ENCODE data around the gene GPANK1. TPM values are rescaled to one million over a fixed set of nuclear protein-coding genes. Genes with fewer than 3 reads are reported as not detected.

The GPANK1 gene
- total and polyA plus RNA-seq, 9 of the 15 experiments (the other 6 are each of a cell fraction or from before 2014, with no cell fraction given), result 32.2 to 111 (median 46.3) TPM

- no peak for TF ChIP-seq CREM (IDR thresholded peaks at IDR 0.05; ENCODE audit: low read depth)
- no peak for TF ChIP-seq KLF6 (CRISPR knock-in tag; IDR thresholded peaks at IDR 0.05; ENCODE audit: borderline replicate concordance)
- TF ChIP-seq CBFB (CRISPR knock-in tag; IDR thresholded peaks at IDR 0.05), result no peak
- 0 out of 2 replicates have a peak, but pooled peaks have one; percentile 35 for TF ChIP-seq KLF10 (CRISPR knock-in tag; IDR thresholded peaks at IDR 0.05)
- TF ChIP-seq TAF15 (IDR thresholded peaks at IDR 0.05; ENCODE audit: low read depth, low read length), result no peak
- no peak for TF ChIP-seq BMI1 (IDR thresholded peaks at IDR 0.05; ENCODE audit: low read length)
- TF ChIP-seq KDM1A (IDR thresholded peaks at IDR 0.05), result no peak
- TF ChIP-seq GABPA (tag; conservative IDR thresholded peaks at IDR 0.05; ENCODE audit: low read depth), result no peak
- TF ChIP-seq SETDB1 (IDR thresholded peaks at IDR 0.05; ENCODE audit: low read length), result no peak
- no peak for TF ChIP-seq NFXL1 (CRISPR knock-in tag; IDR thresholded peaks at IDR 0.05)
- no peak for TF ChIP-seq ZNF408 (CRISPR knock-in tag; IDR thresholded peaks at IDR 0.05; ENCODE audit: low read depth)
- no peak for TF ChIP-seq HNRNPUL1 (IDR thresholded peaks at IDR 0.05; ENCODE audit: low read length)
- TF ChIP-seq, protein P1, sequence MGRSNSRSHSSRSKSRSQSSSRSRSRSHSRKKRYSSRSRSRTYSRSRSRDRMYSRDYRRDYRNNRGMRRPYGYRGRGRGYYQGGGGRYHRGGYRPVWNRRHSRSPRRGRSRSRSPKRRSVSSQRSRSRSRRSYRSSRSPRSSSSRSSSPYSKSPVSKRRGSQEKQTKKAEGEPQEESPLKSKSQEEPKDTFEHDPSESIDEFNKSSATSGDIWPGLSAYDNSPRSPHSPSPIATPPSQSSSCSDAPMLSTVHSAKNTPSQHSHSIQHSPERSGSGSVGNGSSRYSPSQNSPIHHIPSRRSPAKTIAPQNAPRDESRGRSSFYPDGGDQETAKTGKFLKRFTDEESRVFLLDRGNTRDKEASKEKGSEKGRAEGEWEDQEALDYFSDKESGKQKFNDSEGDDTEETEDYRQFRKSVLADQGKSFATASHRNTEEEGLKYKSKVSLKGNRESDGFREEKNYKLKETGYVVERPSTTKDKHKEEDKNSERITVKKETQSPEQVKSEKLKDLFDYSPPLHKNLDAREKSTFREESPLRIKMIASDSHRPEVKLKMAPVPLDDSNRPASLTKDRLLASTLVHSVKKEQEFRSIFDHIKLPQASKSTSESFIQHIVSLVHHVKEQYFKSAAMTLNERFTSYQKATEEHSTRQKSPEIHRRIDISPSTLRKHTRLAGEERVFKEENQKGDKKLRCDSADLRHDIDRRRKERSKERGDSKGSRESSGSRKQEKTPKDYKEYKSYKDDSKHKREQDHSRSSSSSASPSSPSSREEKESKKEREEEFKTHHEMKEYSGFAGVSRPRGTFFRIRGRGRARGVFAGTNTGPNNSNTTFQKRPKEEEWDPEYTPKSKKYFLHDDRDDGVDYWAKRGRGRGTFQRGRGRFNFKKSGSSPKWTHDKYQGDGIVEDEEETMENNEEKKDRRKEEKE (IDR thresholded peaks at IDR 0.05; ENCODE audit: borderline replicate concordance in 1 of 2, control insufficient read depth in 1 of 2, low read depth in 2 of 2, low read length in 1 of 2), result no peak
- TF ChIP-seq SRSF9 (IDR thresholded peaks at IDR 0.05; ENCODE audit: borderline replicate concordance, low read depth, low read length), result no peak
- TF ChIP-seq NFIX (CRISPR knock-in tag; IDR thresholded peaks at IDR 0.05; ENCODE audit: low read depth), result no peak
- no peak for TF ChIP-seq KAT2B (IDR thresholded peaks at IDR 0.05; ENCODE audit: low read depth, low read length)
- TF ChIP-seq ZNF23 (CRISPR knock-in tag; IDR thresholded peaks at IDR 0.05), result no peak
- peak; percentile 46; the same call in 1 of the 2 replicates for TF ChIP-seq POLR2G (IDR thresholded peaks at IDR 0.05; ENCODE audit: low read depth, low read length)
- peak; percentile 86 for TF ChIP-seq CTCFL (IDR thresholded peaks at IDR 0.05; ENCODE audit: borderline replicate concordance, insufficient read depth, low read depth, low read length, poor library complexity, severe bottlenecking)
- TF ChIP-seq CBX8 (IDR thresholded peaks at IDR 0.05; ENCODE audit: borderline replicate concordance, extremely low read depth, low read depth, low read length, poor library complexity, severe bottlenecking), result no peak
- TF ChIP-seq MEIS2 (IDR thresholded peaks at IDR 0.05; ENCODE audit: partially characterized antibody), result no peak
- TF ChIP-seq ZNF717 (CRISPR knock-in tag; IDR thresholded peaks at IDR 0.05), result no peak
- TF ChIP-seq ZNF311 (CRISPR knock-in tag; IDR thresholded peaks at IDR 0.05), result no peak
- no peak for TF ChIP-seq ELF1 (tag; IDR thresholded peaks at IDR 0.05)
These were observed 24.7 kb upstream of the GPANK1 start (continued) for GRCh38 chr6:31689249-31690110.
